Progenitor cell of endocrine pancreas (in vitro differentiated cells): ENCODE data around the gene WASF2. TPM values are rescaled to one million over a fixed set of nuclear protein-coding genes. Genes with fewer than 3 reads are reported as not detected.

Experiments used
- DNase-seq: peaks from one replicate; pipeline ENCODE4 v3.0.0; 2021; ENCODE audit warnings: low spot score; ENCODE audit not compliant: unreplicated experiment
- H3K27ac Mint-ChIP-seq: 2 replicates; pipeline ENCODE4 v1.8.0; 2021; ENCODE audit warnings: mild to moderate bottlenecking, moderate library complexity, mixed read lengths
- H3K27me3 Mint-ChIP-seq: 2 replicates; pipeline ENCODE4 v1.8.0; 2021; ENCODE audit warnings: mixed read lengths
- H3K36me3 Mint-ChIP-seq: 2 replicates; pipeline ENCODE4 v1.8.0; 2022; ENCODE audit warnings: mixed read lengths; ENCODE audit not compliant: insufficient read depth
- H3K4me1 Mint-ChIP-seq: 2 replicates; pipeline ENCODE4 v1.8.0; 2021; ENCODE audit warnings: low read depth, mixed read lengths
- H3K4me3 Mint-ChIP-seq: 2 replicates; pipeline ENCODE4 v1.8.0; 2021; ENCODE audit warnings: low read depth, mild to moderate bottlenecking, moderate library complexity, mixed read lengths
- H3K9me3 Mint-ChIP-seq: 2 replicates; pipeline ENCODE4 v1.8.0; 2021; ENCODE audit warnings: low read depth, mixed read lengths
- CTCF ChIP-seq: fragments of 200-600 bp; sonication (generic); IDR thresholded peaks from one replicate; pipeline ENCODE4 v1.5.0; 2021; ENCODE audit warnings: antibody characterized with exemption, mild to moderate bottlenecking; ENCODE audit not compliant: unreplicated experiment
- total RNA-seq: library from RNA; stranded (reverse); gene quantifications from 2 replicates; pipeline ENCODE4 v1.2.1, GENCODE V29; 2021

The WASF2 gene
- total RNA-seq, 1 donor from 2014 or later, result 76.9 TPM

- no peak overlapping the region for H3K4me3 Mint-ChIP-seq
- no peaks in the 10 kb centered on the region for H3K27me3 Mint-ChIP-seq
- H3K36me3 Mint-ChIP-seq, result peaks cover 4% of the 10 kb centered on the region
- no peak overlapping the region for H3K27ac Mint-ChIP-seq
- TF ChIP-seq CTCF, result no peak
- H3K9me3 Mint-ChIP-seq, result no peaks in the 10 kb centered on the region
- DNase-seq, result no peak
- no peaks in the 10 kb centered on the region for H3K4me1 Mint-ChIP-seq
These were observed 41.0 kb downstream of the WASF2 start for GRCh38 chr1:27448982-27449381.

DNA sequence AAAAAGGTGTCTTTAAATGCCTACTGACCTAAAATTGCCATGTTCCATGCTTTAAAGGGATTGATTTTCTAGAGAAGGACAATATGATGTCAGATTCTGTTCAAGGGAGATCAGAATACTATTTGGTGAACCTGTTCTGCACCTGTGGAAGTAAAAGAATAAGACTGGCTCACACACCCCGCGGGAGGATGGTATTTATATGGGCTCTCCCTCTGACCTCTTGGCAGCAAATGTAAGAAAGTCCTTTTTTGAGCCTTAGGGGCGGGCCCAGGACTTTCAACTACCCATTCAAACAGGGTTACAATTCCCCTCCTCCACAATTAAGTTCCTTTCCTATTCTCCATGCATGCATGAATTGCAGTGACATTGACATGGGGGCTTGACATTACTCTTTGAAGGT lies 42.1 kb downstream of the WASF2 start:
- Mint-ChIP-seq H3K27me3 (no peaks in the 10 kb centered on the region), H3K4me3 (no peak overlapping the region), H3K36me3 (peaks cover 4% of the 10 kb centered on the region), H3K9me3 (no peaks in the 10 kb centered on the region), H3K4me1 (no peaks in the 10 kb centered on the region), H3K27ac (no peak overlapping the region)
- no peak for DNase-seq
- no peak for TF ChIP-seq CTCF

- Mint-ChIP-seq H3K9me3 (no peaks in the 10 kb centered on the region), H3K36me3 (peaks cover 4% of the 10 kb centered on the region), H3K27me3 (no peaks in the 10 kb centered on the region), H3K4me3 (no peak overlapping the region), H3K27ac (no peak overlapping the region), H3K4me1 (no peaks in the 10 kb centered on the region)
- no peak for TF ChIP-seq CTCF
- DNase-seq, result no peak
These were observed 42.6 kb downstream of the WASF2 start for GRCh38 chr1:27447399-27447798.

DNA sequence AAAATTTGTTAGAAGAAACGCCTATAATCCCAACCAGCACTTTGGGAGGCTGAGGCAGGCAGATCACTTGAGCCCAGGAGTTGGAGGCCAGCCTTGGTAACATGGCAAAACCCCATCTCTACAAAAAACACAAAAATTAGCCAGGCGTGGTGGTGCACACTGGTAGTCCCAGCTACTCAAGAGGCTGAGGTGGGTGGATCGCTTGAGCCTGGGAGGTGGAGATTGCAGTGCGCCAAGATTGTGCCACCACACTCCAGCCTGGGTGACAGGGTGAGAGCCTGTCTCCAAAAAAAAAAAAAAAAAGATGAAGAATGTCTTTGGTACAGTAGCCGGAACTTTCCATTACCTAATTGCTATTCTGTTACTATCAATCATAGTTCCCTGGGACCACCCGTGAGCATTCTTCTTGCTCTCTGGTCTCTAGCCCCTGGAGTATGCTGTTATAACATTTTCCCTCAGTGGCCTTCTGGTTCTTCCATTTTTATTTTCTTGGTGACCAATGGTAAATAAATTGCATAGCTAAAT lies 43.4 kb downstream of the WASF2 start:
- Mint-ChIP-seq H3K9me3 (no peaks in the 10 kb centered on the region), H3K4me1 (no peaks in the 10 kb centered on the region), H3K36me3 (peaks cover 4% of the 10 kb centered on the region), H3K27me3 (no peaks in the 10 kb centered on the region), H3K27ac (no peak overlapping the region), H3K4me3 (no peak overlapping the region)
- no peak for TF ChIP-seq CTCF
- no peak for DNase-seq

- H3K36me3 Mint-ChIP-seq, result peaks cover 4% of the 10 kb centered on the region
- H3K27me3 Mint-ChIP-seq, result no peaks in the 10 kb centered on the region
- H3K9me3 Mint-ChIP-seq, result no peaks in the 10 kb centered on the region
- no peak overlapping the region for H3K27ac Mint-ChIP-seq
- no peak for TF ChIP-seq CTCF
- no peaks in the 10 kb centered on the region for H3K4me1 Mint-ChIP-seq
- DNase-seq, result no peak
- no peak overlapping the region for H3K4me3 Mint-ChIP-seq
These were observed 44.6 kb downstream of the WASF2 start for GRCh38 chr1:27445177-27445936.
